Right lobe of liver (tissue), 6 donors: Measurements from ENCODE around the gene RAB11FIP4. TPM values are rescaled to one million over a fixed set of nuclear protein-coding genes. Genes with fewer than 3 reads are reported as not detected.

Experiments used
- ATAC-seq, 4 donors: fragments of 200-7000 bp; cut with Tn5 transposase; one replicate each; pipeline ENCODE4 v1.9.1; 2020; ENCODE audit warnings: mild to moderate bottlenecking in 4 of 4, moderate library complexity in 4 of 4
- DNase-seq, 3 donors: peaks; one replicate each; pipeline ENCODE4 v3.0.0-alpha.2; 2020
- H3K27ac ChIP-seq, 3 donors: fragments of 200-600 bp; one replicate each; pipeline ENCODE4 v1.8.0; 2022
- H3K27me3 ChIP-seq, 2 donors: fragments of 200-600 bp; one replicate each; pipeline ENCODE4 v1.8.0; 2022
- H3K36me3 ChIP-seq, 4 donors: fragments of 200-600 bp; sonication (generic) in 1 of 4; one replicate each; pipeline versions ENCODE4 v1.5.1 to v1.8.0; 2017 to 2022; ENCODE audit warnings: control low read depth in 1 of 4
- H3K4me1 ChIP-seq, 4 donors: fragments of 200-600 bp; sonication (generic) in 1 of 4; one replicate each; pipeline versions ENCODE4 v1.5.1 to v1.8.0; 2017 to 2022; ENCODE audit warnings: control low read depth in 1 of 4
- H3K4me3 ChIP-seq, 3 donors: fragments of 200-600 bp; one replicate each; pipeline ENCODE4 v1.8.0; 2022
- H3K9me3 ChIP-seq, 4 donors: fragments of 200-600 bp; sonication (generic) in 1 of 4; one replicate each; pipeline versions ENCODE4 v1.5.1 to v1.8.0; 2017 to 2022; ENCODE audit warnings: control low read depth in 1 of 4
- POLR2A ChIP-seq: fragments of 450-650 bp; IDR thresholded peaks from one replicate; pipeline ENCODE4 v1.6.1; 2017; ENCODE audit warnings: antibody characterized with exemption, mild to moderate bottlenecking
- WGBS: methylation state at CpG from one replicate; pipeline ENCODE4 v1.1.6; 2018; ENCODE audit warnings: low coverage, low lambda C conversion rate; ENCODE audit not compliant: insufficient coverage; ENCODE audit errors: missing lambda C conversion rate; 5-methylcytosine and 5-hydroxymethylcytosine counted together
- intact Hi-C, 2 donors: fragments of 100-400 bp; cut with DNase I; formaldehyde crosslinking; loops; one replicate each; pipeline versions ENCODE4 v1.11.2 to v1.14.1; 2022
- total RNA-seq, 6 experiments: library from RNA; depleted of rRNA in 2 of 6; stranded (reverse); fragments of >200 nt in 2 of 6; fragmentation: NEBNext Ultra II Directional in 3 of 6; extraction: Animal tissue kit (Norgen Biotek cat#: 25700) in 3 of 6; gene quantifications; one replicate each; pipeline versions ENCODE4 v1.1.0 to v1.2.4, GENCODE V29; 2016 to 2023
- TF ChIP-seq, protein P1 (sequence below), 4 donors: fragments of 200-600 bp in 3 of 4; fragments of 450-650 bp in 1 of 4; IDR thresholded peaks; one replicate each; pipeline versions ENCODE4 v1.5.1 to v1.8.0; 2016 to 2022; ENCODE audit warnings: antibody characterized with exemption in 4 of 4, mild to moderate bottlenecking in 2 of 4
- donor health status: DM: no; HTN: yes; CAD: no.
- donor health status: DM: no; HTN: no; CAD: no.
- donor health status: DM: no; HTN: no; CAD: no.
- donor health status: DM: no; HTN: yes; CAD: no.
- donor health status: DM: no; HTN: yes; CAD: no.

Gene RAB11FIP4
- total RNA-seq, 6 experiments from 2014 or later = 3.5 to 6.6 (median 4.6) TPM

DNA sequence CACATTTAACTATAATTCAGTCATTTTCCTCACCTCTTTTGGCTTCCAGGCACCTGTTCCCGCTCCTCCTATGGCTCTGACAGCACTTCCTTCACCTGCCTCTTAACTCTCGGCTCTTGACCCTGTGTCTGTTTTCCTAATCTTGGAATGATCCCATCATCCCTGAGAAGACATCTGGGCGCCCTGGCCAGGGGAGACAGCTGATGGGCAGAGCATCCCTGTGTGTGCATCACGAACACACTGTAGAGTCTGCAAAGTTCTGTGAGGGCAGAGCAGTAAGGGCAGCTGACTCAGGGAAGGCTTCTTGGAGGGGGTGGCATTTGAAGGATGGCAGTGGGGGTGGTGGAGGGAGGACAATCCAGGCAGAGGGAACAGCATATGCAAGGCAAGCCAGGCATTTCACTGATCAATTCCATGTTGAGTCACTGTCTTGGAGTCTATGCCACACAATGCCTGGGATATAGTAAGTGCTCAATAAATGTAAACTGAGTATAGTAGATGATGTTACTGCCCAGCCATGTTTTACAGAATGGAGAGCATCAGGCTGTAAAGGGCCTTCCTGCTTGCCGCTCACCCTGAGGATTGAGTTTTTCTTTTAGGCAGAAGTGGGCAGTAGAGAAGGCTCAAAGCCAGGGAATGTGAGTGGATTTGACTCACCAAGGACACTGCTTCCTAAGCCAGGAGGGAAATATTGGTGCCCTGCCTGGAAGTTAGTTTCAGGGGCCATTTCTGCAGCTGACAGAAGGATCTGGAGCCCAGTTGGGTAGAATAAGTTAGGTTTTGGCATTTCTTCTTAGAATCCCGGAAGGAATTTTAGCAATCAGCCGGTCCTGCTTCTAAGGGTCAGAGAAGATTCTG is 5.8 kb upstream of the RAB11FIP4 start:
- ATAC-seq (no peak), DNase-seq (no peak)
- intact Hi-C loops = no loop called here
- Histone ChIP-seq H3K4me3 (no peak overlapping the region), H3K27ac (no peak overlapping the region), H3K4me1 (no peaks in the 10 kb centered on the region), H3K36me3 (no peaks in the 10 kb centered on the region), H3K27me3 (no peaks in the 10 kb centered on the region), H3K9me3 (no peaks in the 10 kb centered on the region)
- WGBS = 83% methylated on average over 4 of the region's 7 CpGs
- TF ChIP-seq POLR2A = no peak
- TF ChIP-seq, protein P1, sequence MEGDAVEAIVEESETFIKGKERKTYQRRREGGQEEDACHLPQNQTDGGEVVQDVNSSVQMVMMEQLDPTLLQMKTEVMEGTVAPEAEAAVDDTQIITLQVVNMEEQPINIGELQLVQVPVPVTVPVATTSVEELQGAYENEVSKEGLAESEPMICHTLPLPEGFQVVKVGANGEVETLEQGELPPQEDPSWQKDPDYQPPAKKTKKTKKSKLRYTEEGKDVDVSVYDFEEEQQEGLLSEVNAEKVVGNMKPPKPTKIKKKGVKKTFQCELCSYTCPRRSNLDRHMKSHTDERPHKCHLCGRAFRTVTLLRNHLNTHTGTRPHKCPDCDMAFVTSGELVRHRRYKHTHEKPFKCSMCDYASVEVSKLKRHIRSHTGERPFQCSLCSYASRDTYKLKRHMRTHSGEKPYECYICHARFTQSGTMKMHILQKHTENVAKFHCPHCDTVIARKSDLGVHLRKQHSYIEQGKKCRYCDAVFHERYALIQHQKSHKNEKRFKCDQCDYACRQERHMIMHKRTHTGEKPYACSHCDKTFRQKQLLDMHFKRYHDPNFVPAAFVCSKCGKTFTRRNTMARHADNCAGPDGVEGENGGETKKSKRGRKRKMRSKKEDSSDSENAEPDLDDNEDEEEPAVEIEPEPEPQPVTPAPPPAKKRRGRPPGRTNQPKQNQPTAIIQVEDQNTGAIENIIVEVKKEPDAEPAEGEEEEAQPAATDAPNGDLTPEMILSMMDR (IDR thresholded peaks at IDR 0.05) = no peak

GRCh38 chr17:31386542-31387075 is 4.9 kb upstream of the RAB11FIP4 start:
- no peaks in the 10 kb centered on the region for H3K4me1 ChIP-seq
- 66% methylated on average over 3 of the region's 3 CpGs for WGBS
- H3K36me3 ChIP-seq = no peaks in the 10 kb centered on the region
- intact Hi-C loops = no loop called here
- no peaks in the 10 kb centered on the region for H3K9me3 ChIP-seq
- DNase-seq (no peak), ATAC-seq (no peak)
- no peaks in the 10 kb centered on the region for H3K27me3 ChIP-seq
- H3K4me3 ChIP-seq = no peak overlapping the region
- H3K27ac ChIP-seq = no peak overlapping the region
- no peak for TF ChIP-seq POLR2A
- TF ChIP-seq, protein P1 (IDR thresholded peaks at IDR 0.05) = no peak

- H3K9me3 ChIP-seq = no peaks in the 10 kb centered on the region
- no peak for ATAC-seq
- TF ChIP-seq, protein P1 (IDR thresholded peaks at IDR 0.05) = no peak
- no peak for TF ChIP-seq POLR2A
- no peak for DNase-seq
- H3K4me1 ChIP-seq = peaks cover 0 to 5% (median 0%) of the 10 kb centered on the region in 4 donors
- 81% methylated on average over 4 of the region's 12 CpGs for WGBS
- intact Hi-C loops = no loop called here
- no peaks in the 10 kb centered on the region for H3K27me3 ChIP-seq
- H3K4me3 ChIP-seq = no peak overlapping the region
- no peak overlapping the region for H3K27ac ChIP-seq
- H3K36me3 ChIP-seq = no peaks in the 10 kb centered on the region
Measured at GRCh38 chr17:31387438-31387837, 4.0 kb upstream of the RAB11FIP4 start.

- Histone ChIP-seq H3K27ac (no peak overlapping the region), H3K27me3 (no peaks in the 10 kb centered on the region), H3K4me1 (peaks cover 0 to 5% (median 0%) of the 10 kb centered on the region in 4 donors), H3K9me3 (no peaks in the 10 kb centered on the region), H3K36me3 (no peaks in the 10 kb centered on the region), H3K4me3 (no peak overlapping the region)
- no peak for TF ChIP-seq POLR2A
- TF ChIP-seq, protein P1 (IDR thresholded peaks at IDR 0.05) = no peak
- intact Hi-C loops = no loop called here
- no peak for DNase-seq
- 50% methylated on average over 1 of the region's 2 CpGs for WGBS
- ATAC-seq = no peak
Measured at GRCh38 chr17:31388351-31388750, 3.1 kb upstream of the RAB11FIP4 start.
